Progenitor cell of endocrine pancreas (in vitro differentiated cells): ENCODE measurements around the gene ABCA3. TPM values are rescaled to one million over a fixed set of nuclear protein-coding genes. Genes with fewer than 3 reads are reported as not detected.
A peak's percentile ranks its signal among the peaks of the same experiment; 100 is the strongest.
"Not testable (repeated sequence)": the region's sequence is repeated elsewhere in the genome, so short reads cannot be mapped to it uniquely, and the experiment has no call there.

Experiments used
- DNase-seq: peaks from one replicate; pipeline ENCODE4 v3.0.0; 2021; ENCODE audit warnings: low spot score; ENCODE audit not compliant: unreplicated experiment
- H3K27ac Mint-ChIP-seq: 2 replicates; pipeline ENCODE4 v1.8.0; 2021; ENCODE audit warnings: mild to moderate bottlenecking, moderate library complexity, mixed read lengths
- H3K27me3 Mint-ChIP-seq: 2 replicates; pipeline ENCODE4 v1.8.0; 2021; ENCODE audit warnings: mixed read lengths
- H3K36me3 Mint-ChIP-seq: 2 replicates; pipeline ENCODE4 v1.8.0; 2022; ENCODE audit warnings: mixed read lengths; ENCODE audit not compliant: insufficient read depth
- H3K4me1 Mint-ChIP-seq: 2 replicates; pipeline ENCODE4 v1.8.0; 2021; ENCODE audit warnings: low read depth, mixed read lengths
- H3K4me3 Mint-ChIP-seq: 2 replicates; pipeline ENCODE4 v1.8.0; 2021; ENCODE audit warnings: low read depth, mild to moderate bottlenecking, moderate library complexity, mixed read lengths
- H3K9me3 Mint-ChIP-seq: 2 replicates; pipeline ENCODE4 v1.8.0; 2021; ENCODE audit warnings: low read depth, mixed read lengths
- CTCF ChIP-seq: fragments of 200-600 bp; sonication (generic); IDR thresholded peaks from one replicate; pipeline ENCODE4 v1.5.0; 2021; ENCODE audit warnings: antibody characterized with exemption, mild to moderate bottlenecking; ENCODE audit not compliant: unreplicated experiment
- long read RNA-seq: library from polyadenylated mRNA; unstranded; transcript quantifications from one replicate; pipeline ENCODE4 v2.0.0, GENCODE V29; 2020
- total RNA-seq: library from RNA; stranded (reverse); gene quantifications from 2 replicates; pipeline ENCODE4 v1.2.1, GENCODE V29; 2021

Gene ABCA3
- 6.9 and 7.6 TPM in 2 replicates for total RNA-seq
- long read RNA-seq, partial matches to known transcripts, result 6 of 8 reads
- long read RNA-seq, other reads (novel, unspliced or antisense), result 2 of 8 reads

DNA sequence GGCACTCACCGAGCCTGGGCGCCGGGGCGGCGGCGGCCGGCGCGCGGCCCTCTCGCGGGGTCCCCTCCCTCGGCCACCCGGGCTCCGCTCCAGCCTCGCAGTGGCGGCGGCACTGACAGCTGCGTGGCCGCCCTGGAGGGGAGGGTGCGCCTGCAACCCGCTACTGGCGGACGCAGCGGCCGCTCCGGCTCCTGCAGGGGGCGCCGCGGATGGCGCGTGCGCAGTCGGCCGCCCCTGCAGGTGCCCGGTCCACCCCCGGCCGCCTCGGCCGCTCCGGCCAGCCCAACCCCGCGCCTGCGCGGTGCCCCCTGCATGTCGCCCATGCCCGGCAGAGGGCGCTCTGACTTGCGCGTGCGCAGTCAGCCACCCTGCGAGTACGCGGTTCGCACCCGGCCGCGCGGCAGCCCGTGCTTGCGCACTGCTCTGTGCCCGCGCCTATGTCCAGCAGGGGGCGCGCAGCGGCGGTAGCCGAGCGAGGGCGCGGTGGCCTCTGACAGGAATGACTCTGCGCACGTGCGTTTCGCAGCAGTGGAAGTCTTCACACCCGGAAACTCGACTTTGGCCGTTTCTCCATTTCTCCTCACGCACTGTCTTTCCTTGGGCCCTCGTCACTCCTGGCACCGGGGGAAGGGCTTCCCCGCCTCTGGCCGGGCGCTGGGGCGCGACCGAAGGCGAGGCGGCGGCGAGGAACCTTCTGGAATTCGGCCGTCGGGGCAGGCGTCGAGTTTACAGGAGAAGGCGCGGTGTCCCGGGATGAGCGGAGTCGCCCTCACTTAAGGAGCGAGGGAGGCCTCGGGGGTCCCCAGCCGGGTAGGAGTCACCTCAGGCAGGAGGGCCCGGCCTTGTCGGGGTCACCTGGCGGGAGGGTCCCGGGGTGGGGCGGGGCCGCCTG, at the start of gene ABCA3:
Gene ABCA3 (minus strand): TSS at position 165 of the 892 bp plus-strand sequence. CDS start 14,262 bp downstream, outside the sequence.
- H3K4me1 Mint-ChIP-seq, result peaks cover 3% of the 10 kb centered on the region
- no peak within 1 kb of the TSS for H3K27ac Mint-ChIP-seq
- H3K4me3 Mint-ChIP-seq, result peak within 1 kb of the TSS; percentile 73
- TF ChIP-seq CTCF, result peak; percentile 99
- H3K27me3 Mint-ChIP-seq, result peaks cover 51% of the 10 kb centered on the region
- DNase-seq, result peak; percentile 97
- no peaks in the 10 kb centered on the region for H3K36me3 Mint-ChIP-seq
- H3K9me3 Mint-ChIP-seq, result no peaks in the 10 kb centered on the region

DNA sequence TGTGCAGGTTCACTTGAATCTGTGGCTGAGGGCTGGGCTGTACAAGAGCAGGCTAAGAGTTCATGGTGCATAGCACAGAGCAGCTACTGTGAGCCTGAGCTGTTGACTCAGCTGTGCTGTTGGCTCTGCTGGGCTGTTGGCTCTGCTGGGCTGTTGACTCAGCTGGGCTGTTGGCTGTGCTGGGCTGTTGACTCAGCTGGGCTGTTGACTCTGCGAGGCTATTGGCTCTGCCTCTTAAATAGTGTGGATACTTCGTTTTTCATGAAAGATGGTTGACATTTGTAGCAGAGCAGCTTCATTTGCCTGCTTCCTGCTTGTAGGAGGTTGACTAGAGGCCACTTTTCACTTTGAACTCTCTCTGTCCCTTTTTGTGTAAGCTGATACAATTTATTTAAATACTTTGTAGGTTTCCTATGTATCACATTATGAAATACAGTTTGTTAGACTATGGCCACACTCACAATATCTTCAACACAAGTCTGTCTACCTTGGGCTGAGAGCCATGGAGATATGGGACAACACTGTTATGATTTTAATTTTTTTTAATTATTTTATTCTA, 48.4 kb upstream of the ABCA3 start:
- H3K27me3 Mint-ChIP-seq, result no peaks in the 10 kb centered on the region
- H3K4me3 Mint-ChIP-seq, result no peak overlapping the region
- peaks cover 16% of the 10 kb centered on the region for H3K9me3 Mint-ChIP-seq
- peak overlapping the region; percentile 12 for H3K27ac Mint-ChIP-seq
- peaks cover 1% of the 10 kb centered on the region for H3K36me3 Mint-ChIP-seq
- peaks cover 7% of the 10 kb centered on the region for H3K4me1 Mint-ChIP-seq
- TF ChIP-seq CTCF, result no peak
- no peak for DNase-seq

- Mint-ChIP-seq H3K9me3 (peaks cover 16% of the 10 kb centered on the region), H3K4me1 (peaks cover 7% of the 10 kb centered on the region), H3K4me3 (no peak overlapping the region), H3K27me3 (no peaks in the 10 kb centered on the region), H3K36me3 (peaks cover 1% of the 10 kb centered on the region), H3K27ac (peak overlapping the region; percentile 12)
- TF ChIP-seq CTCF, result no peak
- no peak for DNase-seq
Observed at GRCh38 chr16:2388139-2388874, 47.8 kb upstream of the ABCA3 start.

DNA sequence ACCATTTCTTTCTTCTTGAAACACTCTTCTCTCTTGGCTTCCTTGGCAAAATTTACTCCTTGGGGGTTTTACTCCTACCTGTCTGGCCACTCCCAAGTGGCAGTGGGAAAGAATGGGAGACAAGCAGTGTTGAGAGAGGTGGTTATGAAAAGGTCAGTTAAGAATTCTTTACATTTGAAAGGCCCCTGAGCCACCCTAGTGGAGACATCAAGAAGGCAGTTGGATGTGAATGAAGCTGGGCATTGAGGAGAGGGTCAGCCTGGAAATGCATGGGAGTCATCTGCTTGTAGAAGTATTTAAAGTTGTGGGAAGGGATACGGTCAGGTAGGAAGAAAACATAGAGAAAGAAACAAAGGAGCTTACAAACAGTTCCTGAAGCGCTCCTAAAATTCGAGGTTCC, 46.5 kb upstream of the ABCA3 start:
- H3K9me3 Mint-ChIP-seq, result peaks cover 16% of the 10 kb centered on the region
- peaks cover 7% of the 10 kb centered on the region for H3K4me1 Mint-ChIP-seq
- H3K27ac Mint-ChIP-seq, result no peak overlapping the region
- no peaks in the 10 kb centered on the region for H3K27me3 Mint-ChIP-seq
- TF ChIP-seq CTCF, result peak; percentile 50
- DNase-seq, result no peak
- H3K36me3 Mint-ChIP-seq, result peaks cover 1% of the 10 kb centered on the region
- no peak overlapping the region for H3K4me3 Mint-ChIP-seq

DNA sequence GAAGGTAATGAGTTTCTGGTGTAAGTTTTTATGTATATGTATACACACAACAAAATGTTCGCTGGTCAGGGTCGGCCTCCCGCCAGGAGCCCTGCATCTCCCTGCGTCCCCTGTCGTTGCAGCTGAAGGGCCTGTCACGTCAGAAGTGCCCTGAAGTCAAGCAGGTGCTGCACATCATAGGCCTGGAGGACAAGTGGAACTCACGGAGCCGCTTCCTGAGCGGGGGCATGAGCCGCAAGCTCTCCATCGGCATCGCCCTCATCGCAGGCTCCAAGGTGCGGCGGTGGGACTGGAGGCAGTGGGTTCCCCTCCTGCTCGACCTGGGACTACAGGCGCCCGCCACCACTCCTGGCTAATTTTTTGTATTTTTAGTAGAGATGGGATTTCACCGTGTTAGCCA, 45.5 kb upstream of the ABCA3 start:
- H3K27ac Mint-ChIP-seq, DNase-seq: not testable (repeated sequence)

More for the DNA sequence above, 45.5 kb upstream of the ABCA3 start:
- H3K4me3 Mint-ChIP-seq, H3K27me3 Mint-ChIP-seq, H3K36me3 Mint-ChIP-seq, H3K4me1 Mint-ChIP-seq: not testable (repeated sequence)
- H3K9me3 Mint-ChIP-seq, result peaks cover 16% of the 10 kb centered on the region
